ELR (cell line): ENCODE data around the gene PGM5.
"Not testable (repeated sequence)": the region's sequence is repeated elsewhere in the genome, so short reads cannot be mapped to it uniquely, and the experiment has no call there.

ENCODE experiments used
- DNase-seq: peaks from one replicate; pipeline ENCODE4 v3.0.0-alpha.2; 2015; ENCODE audit warnings: low read depth

The PGM5 gene

GRCh38 chr9:68377723-68378122, 21.3 kb downstream of the PGM5 start:
- DNase-seq: peak; percentile 29

DNA sequence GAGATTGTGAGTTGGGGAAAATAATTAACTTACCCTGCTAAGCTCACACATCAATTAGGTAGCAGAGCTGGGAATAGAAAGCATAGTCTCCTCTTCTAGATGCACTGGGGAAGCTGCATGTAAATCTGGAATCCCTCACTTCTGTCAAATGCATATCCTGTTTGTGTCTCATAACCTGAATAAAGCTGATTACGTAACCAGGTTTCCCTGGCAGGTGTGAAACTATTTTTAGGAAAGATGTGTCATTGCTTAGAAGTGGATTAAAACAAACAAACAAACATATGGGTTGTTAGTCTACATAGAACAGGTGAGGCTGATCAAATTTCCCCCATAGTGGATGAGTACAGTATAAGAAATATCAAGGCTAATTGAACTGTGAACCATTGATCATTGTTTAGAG, 27.5 kb downstream of the PGM5 start:
- not testable (repeated sequence) for DNase-seq

- not testable (repeated sequence) for DNase-seq
These were observed 33.1 kb downstream of the PGM5 start for GRCh38 chr9:68389558-68389957.

GRCh38 chr9:68390737-68391136, 34.3 kb downstream of the PGM5 start:
- DNase-seq: not testable (repeated sequence)

GRCh38 chr9:68396411-68397094, 40.1 kb downstream of the PGM5 start:
- not testable (repeated sequence) for DNase-seq

GRCh38 chr9:68397095-68397423, 40.6 kb downstream of the PGM5 start:
- DNase-seq: peak; percentile 36

GRCh38 chr9:68397796-68398195, 41.4 kb downstream of the PGM5 start:
- DNase-seq: not testable (repeated sequence)

DNA sequence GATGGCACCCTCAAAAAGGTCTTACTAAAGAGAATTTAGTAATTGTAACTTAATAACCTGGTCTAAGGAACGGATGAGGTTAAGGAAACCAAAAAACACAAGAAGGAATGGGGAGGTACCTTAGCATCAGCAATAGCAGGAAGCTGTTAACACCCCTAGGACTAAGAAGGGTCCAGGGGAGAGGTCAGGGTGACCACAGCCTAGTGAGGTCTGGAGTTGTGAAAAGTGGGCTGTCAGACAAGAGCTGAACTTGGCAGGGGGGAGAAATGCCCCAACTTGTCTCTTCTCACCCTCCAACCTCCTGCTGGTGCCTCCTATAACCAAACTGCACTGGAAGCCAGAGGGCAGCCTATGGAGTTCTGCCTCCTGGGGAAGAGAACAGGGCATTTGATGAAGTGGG, 41.9 kb downstream of the PGM5 start:
- not testable (repeated sequence) for DNase-seq

GRCh38 chr9:68404421-68405185, 48.2 kb downstream of the PGM5 start:
- not testable (repeated sequence) for DNase-seq

- not testable (repeated sequence) for DNase-seq
These were observed 55.5 kb downstream of the PGM5 start for GRCh38 chr9:68411865-68412264.

- not testable (repeated sequence) for DNase-seq
These were observed 56.3 kb downstream of the PGM5 start for GRCh38 chr9:68412754-68413153.

- not testable (repeated sequence) for DNase-seq
These were observed 58.7 kb downstream of the PGM5 start for GRCh38 chr9:68415065-68415464.

DNA sequence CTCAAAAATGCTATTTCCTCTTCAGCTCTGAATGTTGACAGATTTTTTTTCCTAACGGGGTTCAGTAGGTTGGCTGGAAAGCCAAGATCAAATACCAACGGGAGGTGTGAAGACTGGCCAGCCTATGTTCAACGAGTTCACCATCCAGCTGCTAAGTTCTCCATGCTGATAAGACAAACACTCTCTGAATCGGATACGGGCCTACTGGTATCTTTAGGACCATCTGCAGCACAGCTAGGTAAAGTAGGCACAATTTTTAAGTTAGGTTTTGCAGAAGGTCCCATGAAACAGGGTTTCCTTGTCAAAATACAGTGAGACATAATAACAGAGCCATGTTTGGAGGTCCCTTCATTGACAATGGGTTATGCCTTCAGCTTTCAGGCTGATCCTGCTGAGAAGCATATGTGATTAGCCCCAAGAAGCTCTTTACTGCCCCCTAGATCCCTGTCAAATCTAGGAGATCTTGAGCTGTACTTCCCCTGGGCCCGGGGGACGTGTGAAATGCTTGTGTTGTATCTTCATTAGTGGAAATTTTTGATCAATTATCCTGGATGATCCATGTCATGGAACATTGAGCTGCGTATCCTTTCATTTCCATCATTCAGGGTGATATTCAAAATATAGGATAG, 60.6 kb downstream of the PGM5 start:
- DNase-seq: peak; percentile 40

DNA sequence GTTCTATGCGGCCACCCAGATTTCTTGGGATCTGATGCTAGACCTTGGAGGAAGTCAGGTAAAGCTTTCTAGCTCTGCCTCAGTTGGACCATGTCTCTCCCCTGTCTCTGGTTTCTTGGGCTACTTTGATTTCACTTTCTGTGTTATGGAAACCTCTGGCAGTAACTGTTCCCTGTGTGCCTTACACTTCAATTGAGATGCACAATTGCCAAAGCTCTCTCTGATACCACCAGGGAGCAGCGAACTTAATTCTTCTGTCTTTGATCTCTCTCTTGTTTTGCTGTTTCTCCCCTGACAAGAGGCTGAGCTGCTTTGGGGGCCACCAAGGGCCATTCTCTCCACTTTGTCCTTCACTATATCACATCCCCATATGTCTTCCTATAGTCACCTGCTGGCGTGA, 61.4 kb downstream of the PGM5 start:
- no peak for DNase-seq

- DNase-seq: no peak
These were observed 61.9 kb downstream of the PGM5 start for GRCh38 chr9:68418259-68418845.

DNA sequence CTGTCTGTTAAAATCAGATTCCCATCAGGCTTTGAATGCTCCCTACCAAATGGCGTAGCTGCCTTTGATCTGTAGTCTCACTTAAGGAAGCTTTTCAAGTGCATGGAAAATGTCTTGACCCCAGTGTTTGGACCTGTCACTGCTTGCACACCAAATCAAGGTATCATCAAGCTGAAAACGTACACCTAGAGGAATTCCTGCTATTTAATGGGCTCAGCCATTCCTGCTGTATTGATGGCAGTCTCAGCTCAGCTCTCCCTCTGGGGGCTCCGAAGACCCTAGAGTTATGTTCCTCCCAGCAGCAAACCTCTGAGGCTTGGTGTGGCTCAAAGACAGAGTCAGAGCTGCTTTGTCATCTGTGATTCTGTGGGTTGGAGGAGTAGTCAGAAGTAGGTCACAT, 63.5 kb downstream of the PGM5 start:
- DNase-seq: no peak

GRCh38 chr9:68426755-68427154, 70.3 kb downstream of the PGM5 start:
- no peak for DNase-seq

DNA sequence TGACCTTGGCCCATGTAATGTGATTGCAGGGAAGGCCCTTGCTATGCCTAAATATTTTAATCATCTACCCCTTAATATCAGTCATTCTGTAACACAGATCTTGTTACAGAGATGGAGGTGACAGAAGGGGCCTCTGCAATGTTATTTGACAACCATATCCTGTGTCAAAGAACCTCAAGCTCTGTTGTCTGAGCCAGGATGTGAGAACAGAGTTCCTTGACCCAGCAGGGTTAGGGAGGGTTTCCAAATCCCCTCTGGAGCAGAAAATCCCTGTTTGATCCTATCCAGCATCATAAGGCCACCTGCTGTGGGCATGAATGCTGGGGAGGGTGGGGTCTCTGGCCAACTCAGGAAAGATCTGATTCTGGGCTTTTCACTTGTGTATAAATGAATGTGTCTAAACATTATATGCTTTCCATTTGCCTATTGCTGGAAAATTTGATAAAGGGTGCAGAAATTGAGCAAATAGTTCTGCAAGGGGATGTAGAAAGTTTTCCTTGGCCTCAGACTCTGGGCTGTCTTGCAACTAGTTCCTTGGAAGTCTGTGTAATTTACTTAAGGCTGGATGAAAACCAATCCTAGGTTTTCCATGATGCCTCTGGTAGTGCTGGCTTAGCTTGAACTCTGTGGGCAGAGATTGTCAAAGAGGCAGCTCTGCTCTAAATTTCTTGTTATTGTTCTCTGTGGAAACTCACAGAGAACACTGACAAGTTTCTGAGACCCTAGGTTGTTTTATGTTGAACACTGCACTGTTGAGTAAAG, 71.0 kb downstream of the PGM5 start:
- DNase-seq: no peak

GRCh38 chr9:68428481-68428880, 72.1 kb downstream of the PGM5 start:
- no peak for DNase-seq

DNA sequence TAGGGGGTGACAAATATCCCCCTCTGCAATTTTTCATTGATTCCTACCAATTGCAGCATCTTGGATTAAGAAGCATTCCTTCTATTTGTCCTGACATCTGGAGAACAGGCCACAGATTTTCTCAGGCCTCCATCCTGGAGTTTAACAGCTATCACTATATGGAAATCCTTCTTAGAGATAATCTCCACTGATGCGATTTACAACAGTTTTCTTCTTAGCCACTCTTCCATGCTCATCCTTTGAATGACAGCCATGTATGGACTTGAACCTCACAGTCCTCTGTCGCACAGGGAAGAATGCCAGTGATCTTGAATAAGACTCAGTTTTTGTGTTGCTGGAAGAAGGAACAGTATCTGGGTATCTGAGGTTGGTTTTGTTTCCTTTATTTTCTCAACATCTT, 73.2 kb downstream of the PGM5 start:
- no peak for DNase-seq

GRCh38 chr9:68431307-68431706, 74.9 kb downstream of the PGM5 start:
- no peak for DNase-seq

DNA sequence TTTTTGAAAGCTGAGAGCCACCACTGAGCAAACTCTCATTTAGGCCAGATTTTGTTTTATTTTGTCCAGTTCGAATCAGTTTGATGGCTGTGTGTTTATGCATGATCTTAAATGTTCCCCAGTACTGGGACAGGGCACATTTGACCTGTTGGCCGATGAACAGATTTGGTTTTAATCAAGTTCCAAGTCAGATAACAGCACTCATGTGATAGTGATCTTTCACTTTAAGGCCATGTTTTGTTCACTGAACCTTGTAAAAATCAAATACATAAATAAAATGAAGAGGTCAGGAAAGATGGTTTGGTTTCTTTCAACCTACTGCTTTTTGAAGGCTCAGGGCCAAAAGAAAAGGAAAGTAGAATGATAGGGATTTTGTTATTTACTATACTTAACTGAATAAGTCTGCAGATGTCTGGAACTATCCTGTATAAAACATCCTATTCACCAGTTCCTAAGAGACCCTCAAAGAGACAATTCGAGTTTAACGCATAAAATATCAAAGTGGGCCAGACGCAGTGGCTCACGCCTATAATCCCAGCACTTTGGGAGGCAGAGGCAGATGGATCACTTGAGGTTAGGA, 77.2 kb downstream of the PGM5 start:
- no peak for DNase-seq
